Psoas muscle (tissue), 8 donors: ENCODE data around the gene AMHR2. TPM values are rescaled to one million over a fixed set of nuclear protein-coding genes. Genes with fewer than 3 reads are reported as not detected.

Experiments used
- ATAC-seq, 4 donors: fragments of 200-7000 bp; cut with Tn5 transposase; one replicate each; pipeline ENCODE4 v1.9.1; 2020; ENCODE audit warnings: moderate library complexity in 3 of 4, mild to moderate bottlenecking in 2 of 4
- DNase-seq, 2 donors: peaks; one replicate each; pipeline ENCODE4 v3.0.0-alpha.2; 2020
- H3K27ac ChIP-seq: fragments of 200-600 bp; one replicate; pipeline ENCODE4 v1.8.0; 2022
- H3K27me3 ChIP-seq, 3 donors: fragments of 200-600 bp in 1 of 3; one replicate each; pipeline versions ENCODE4 v1.6.1 to v1.8.0; 2013 to 2022; ENCODE audit warnings: low read length in 2 of 3, mild to moderate bottlenecking in 2 of 3, moderate library complexity in 1 of 3; ENCODE audit not compliant: insufficient read depth in 3 of 3
- H3K36me3 ChIP-seq, 2 donors: fragments of 200-600 bp in 1 of 2; one replicate each; pipeline versions ENCODE4 v1.6.1 to v1.8.0; 2013 to 2022; ENCODE audit warnings: low read depth in 1 of 2, mild to moderate bottlenecking in 1 of 2, moderate library complexity in 1 of 2; ENCODE audit not compliant: insufficient read depth in 1 of 2
- H3K4me1 ChIP-seq: fragments of 200-600 bp; one replicate; pipeline ENCODE4 v1.8.0; 2022
- H3K4me3 ChIP-seq: fragments of 200-600 bp; one replicate; pipeline ENCODE4 v1.8.0; 2022; ENCODE audit warnings: mild to moderate bottlenecking
- H3K9me3 ChIP-seq: fragments of 200-600 bp; one replicate; pipeline ENCODE4 v1.8.0; 2022
- WGBS, 3 donors: extraction: QIAGEN DNeasy Blood & Tissue Kit; methylation state at CpG; one replicate each; pipeline versions ENCODE4 v1.1.6 to v1.1.7; 2013; 5-methylcytosine and 5-hydroxymethylcytosine counted together
- intact Hi-C, 2 donors: fragments of 100-400 bp; cut with DNase I; formaldehyde crosslinking; loops; one replicate each; pipeline versions ENCODE4 v1.11.0 to v1.14.2; 2022
- polyA plus RNA-seq, 3 donors: library from polyadenylated mRNA; stranded (reverse); fragments of 200-250 nt; gene quantifications; one replicate each; pipeline ENCODE4 v1.2.3, GENCODE V29; 2013
- total RNA-seq, 4 donors: library from RNA; stranded (reverse); fragmentation: NEBNext Ultra II Directional in 2 of 4; extraction: Animal tissue kit (Norgen Biotek cat#: 25700) in 2 of 4; gene quantifications; one replicate each; pipeline versions ENCODE4 v1.2.1 to v1.2.4, GENCODE V29; 2021 to 2023
- TF ChIP-seq, protein P1 (sequence below): fragments of 200-600 bp; IDR thresholded peaks from one replicate; pipeline ENCODE4 v1.8.0; 2022; ENCODE audit warnings: antibody characterized with exemption
- donor health status: healthy with polysubstance abuse.
- donor health status: DM: no; HTN: no; CAD: no; lungs with moderate emphysema.
- donor health status: Bipolar disorder and iron deficiency.
- donor health status: healthy.
- donor health status: DM: yes; HTN: yes; CAD: no.
- donor health status: DM: no; HTN: no; CAD: no.
- donor health status: DM: no; HTN: no; CAD: no.
- donor health status: DM: yes; HTN: yes; CAD: no.

The AMHR2 gene
- total and polyA plus RNA-seq, 7 donors = 0.40 to 1.6 (median 0.84) TPM

DNA sequence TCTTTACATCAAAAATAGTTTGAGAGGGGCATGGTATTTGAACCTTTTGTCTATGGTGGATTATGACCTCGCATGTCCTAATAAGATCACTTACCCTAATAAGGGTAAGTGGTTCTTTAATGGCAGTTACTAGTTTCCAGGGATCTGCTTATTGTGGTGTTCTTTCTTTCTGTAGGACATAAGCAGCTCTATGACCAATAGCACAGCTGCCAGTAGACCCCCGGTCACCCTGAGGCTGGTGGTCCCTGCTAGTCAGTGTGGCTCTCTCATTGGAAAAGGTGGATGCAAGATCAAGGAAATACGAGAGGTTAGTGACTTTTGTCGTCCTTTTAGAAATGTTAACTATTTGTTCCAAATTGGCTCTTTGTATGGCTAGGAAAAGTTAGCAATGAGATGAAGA lies 35.4 kb downstream of the AMHR2 start:
- DNase-seq = no peak

DNA sequence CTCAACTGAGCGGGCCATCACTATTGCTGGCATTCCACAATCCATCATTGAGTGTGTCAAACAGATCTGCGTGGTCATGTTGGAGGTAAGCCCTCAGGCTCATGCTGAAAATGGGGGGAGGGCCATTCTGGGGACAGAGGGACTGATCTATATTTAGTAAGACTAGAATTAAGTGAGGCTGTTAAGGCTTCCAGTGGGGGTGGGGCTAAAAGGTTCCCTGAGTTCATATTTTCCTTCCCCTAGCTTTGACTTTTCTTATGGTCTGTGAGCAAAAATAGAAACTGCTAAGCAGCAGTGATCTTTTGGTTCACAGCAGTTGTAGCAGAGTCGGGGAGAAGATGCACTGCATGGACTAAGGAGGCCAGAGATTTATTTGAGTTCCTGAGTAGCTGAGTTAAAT lies 37.4 kb downstream of the AMHR2 start:
- no peaks in the 10 kb centered on the region for H3K9me3 ChIP-seq
- TF ChIP-seq, protein P1, sequence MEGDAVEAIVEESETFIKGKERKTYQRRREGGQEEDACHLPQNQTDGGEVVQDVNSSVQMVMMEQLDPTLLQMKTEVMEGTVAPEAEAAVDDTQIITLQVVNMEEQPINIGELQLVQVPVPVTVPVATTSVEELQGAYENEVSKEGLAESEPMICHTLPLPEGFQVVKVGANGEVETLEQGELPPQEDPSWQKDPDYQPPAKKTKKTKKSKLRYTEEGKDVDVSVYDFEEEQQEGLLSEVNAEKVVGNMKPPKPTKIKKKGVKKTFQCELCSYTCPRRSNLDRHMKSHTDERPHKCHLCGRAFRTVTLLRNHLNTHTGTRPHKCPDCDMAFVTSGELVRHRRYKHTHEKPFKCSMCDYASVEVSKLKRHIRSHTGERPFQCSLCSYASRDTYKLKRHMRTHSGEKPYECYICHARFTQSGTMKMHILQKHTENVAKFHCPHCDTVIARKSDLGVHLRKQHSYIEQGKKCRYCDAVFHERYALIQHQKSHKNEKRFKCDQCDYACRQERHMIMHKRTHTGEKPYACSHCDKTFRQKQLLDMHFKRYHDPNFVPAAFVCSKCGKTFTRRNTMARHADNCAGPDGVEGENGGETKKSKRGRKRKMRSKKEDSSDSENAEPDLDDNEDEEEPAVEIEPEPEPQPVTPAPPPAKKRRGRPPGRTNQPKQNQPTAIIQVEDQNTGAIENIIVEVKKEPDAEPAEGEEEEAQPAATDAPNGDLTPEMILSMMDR = no peak
- H3K27me3 ChIP-seq = no peaks in the 10 kb centered on the region
- peak overlapping the region; percentile 64 for H3K27ac ChIP-seq
- peak; percentile 38 to 73 for DNase-seq
- peak; percentile 83 to 93 (median 88) for ATAC-seq
- 29 to 37% (median 32%) methylated on average over 3 of the region's 3 CpGs for WGBS, 3 donors
- intact Hi-C loops = no loop called here
- H3K36me3 ChIP-seq = peaks cover 48 to 100% of the 10 kb centered on the region in 2 donors
- H3K4me3 ChIP-seq = peak overlapping the region; percentile 13
- peaks cover 86% of the 10 kb centered on the region for H3K4me1 ChIP-seq

More for the DNA sequence above, 35.4 kb downstream of the AMHR2 start:
- no peaks in the 10 kb centered on the region for H3K9me3 ChIP-seq
- ATAC-seq = no peak
- H3K27ac ChIP-seq = no peak overlapping the region
- peaks cover 81% of the 10 kb centered on the region for H3K4me1 ChIP-seq
- H3K36me3 ChIP-seq = peaks cover 42 to 100% of the 10 kb centered on the region in 2 donors
- intact Hi-C loops = loop anchor here in 1 of 2 donors (5.0 kb wide), 1 partner anchor 33 kb away; no protein-coding TSS in a partner anchor
- no peak overlapping the region for H3K4me3 ChIP-seq
- no peaks in the 10 kb centered on the region for H3K27me3 ChIP-seq
- 48 to 64% (median 51%) methylated on average over 4 of the region's 4 CpGs for WGBS, 3 donors
- TF ChIP-seq, protein P1 = no peak

DNA sequence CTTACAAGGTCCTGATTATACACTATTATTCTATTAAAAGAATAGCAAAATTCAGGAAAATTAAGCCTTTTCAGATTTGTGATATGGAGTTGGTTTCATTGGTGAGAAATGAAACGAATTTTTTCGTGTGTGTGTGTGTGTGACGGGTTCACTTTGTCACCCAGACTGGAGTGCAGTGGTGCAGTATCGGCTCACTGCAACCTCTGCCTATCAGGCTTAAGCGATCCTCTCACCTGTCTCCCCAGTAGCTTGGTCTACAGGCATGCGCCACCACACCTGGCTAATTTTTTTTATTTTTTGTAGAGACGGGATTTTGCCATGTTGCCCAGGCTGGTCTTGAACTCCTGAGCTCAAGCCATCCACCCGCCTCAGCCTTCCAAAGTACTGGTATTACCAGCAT lies 37.9 kb downstream of the AMHR2 start:
- peak overlapping the region; percentile 64 for H3K27ac ChIP-seq
- no peaks in the 10 kb centered on the region for H3K27me3 ChIP-seq
- TF ChIP-seq, protein P1 = no peak
- ATAC-seq = no peak
- intact Hi-C loops = no loop called here
- H3K4me1 ChIP-seq = peaks cover 88% of the 10 kb centered on the region
- DNase-seq = no peak
- H3K9me3 ChIP-seq = no peaks in the 10 kb centered on the region
- WGBS, 3 donors = 45 to 68% (median 50%) methylated on average over 8 of the region's 8 CpGs
- H3K36me3 ChIP-seq = peaks cover 45 to 100% of the 10 kb centered on the region in 2 donors
- peak overlapping the region; percentile 2 for H3K4me3 ChIP-seq

DNA sequence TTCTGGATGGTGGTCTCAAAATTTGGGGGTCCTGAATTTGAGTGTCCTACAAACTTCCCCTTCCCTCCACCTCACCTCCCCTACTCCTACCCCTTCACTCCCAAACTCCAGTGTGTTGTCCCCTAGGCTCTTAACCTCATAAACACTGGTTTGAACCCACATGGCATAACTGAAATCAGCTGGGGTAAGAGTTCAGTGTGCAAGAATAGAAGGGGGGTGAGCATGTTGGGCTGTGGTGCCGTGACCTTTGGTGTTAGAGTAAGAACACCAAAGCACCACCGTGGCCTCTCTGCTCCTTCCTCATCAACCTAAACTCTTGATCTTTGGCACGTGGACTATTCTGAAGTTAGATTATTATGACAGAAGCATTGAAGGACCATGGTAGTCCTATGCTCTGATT lies 39.3 kb downstream of the AMHR2 start:
- WGBS, 3 donors = 28 to 41% (median 40%) methylated on average over 3 of the region's 3 CpGs
- DNase-seq (no peak), ATAC-seq (no peak)
- H3K27me3 ChIP-seq = no peaks in the 10 kb centered on the region
- H3K27ac ChIP-seq = peak overlapping the region; percentile 66
- H3K36me3 ChIP-seq = peaks cover 52 to 100% of the 10 kb centered on the region in 2 donors
- H3K9me3 ChIP-seq = no peaks in the 10 kb centered on the region
- peaks cover 91% of the 10 kb centered on the region for H3K4me1 ChIP-seq
- intact Hi-C loops = no loop called here
- no peak overlapping the region for H3K4me3 ChIP-seq
- TF ChIP-seq, protein P1 = no peak
